ENCODE results near the gene MORF4L1. TPM values are rescaled to one million over a fixed set of nuclear protein-coding genes. Genes with fewer than 3 reads are reported as not detected.
A peak's percentile ranks its signal among the peaks of the same experiment; 100 is the strongest.
"Not testable (repeated sequence)": the region's sequence is repeated elsewhere in the genome, so short reads cannot be mapped to it uniquely, and the experiment has no call there.

Gene MORF4L1
- polyA plus RNA-seq, 10 donors: 512 to 622 (median 562) TPM

DNA sequence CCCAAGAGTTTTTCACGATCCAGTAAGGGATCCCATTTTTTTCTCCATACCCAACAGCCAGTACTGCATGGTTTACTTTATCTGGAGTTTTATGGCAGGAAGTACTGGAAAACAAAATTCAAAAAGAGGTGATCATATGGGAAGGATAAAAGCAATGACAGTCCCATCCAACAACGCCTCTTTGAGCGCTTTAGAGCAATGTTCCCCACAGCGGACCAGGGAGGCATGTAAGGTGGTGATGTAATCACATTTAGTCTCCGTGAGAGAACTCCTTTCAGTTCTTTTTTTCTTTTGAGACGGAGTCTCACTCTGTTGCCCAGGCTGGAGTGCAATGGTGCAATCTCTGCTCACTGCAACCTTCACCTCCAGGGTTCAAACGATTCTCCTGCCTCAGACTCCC is 50.3 kb downstream of the MORF4L1 start:
- DNase-seq: no peak

DNA sequence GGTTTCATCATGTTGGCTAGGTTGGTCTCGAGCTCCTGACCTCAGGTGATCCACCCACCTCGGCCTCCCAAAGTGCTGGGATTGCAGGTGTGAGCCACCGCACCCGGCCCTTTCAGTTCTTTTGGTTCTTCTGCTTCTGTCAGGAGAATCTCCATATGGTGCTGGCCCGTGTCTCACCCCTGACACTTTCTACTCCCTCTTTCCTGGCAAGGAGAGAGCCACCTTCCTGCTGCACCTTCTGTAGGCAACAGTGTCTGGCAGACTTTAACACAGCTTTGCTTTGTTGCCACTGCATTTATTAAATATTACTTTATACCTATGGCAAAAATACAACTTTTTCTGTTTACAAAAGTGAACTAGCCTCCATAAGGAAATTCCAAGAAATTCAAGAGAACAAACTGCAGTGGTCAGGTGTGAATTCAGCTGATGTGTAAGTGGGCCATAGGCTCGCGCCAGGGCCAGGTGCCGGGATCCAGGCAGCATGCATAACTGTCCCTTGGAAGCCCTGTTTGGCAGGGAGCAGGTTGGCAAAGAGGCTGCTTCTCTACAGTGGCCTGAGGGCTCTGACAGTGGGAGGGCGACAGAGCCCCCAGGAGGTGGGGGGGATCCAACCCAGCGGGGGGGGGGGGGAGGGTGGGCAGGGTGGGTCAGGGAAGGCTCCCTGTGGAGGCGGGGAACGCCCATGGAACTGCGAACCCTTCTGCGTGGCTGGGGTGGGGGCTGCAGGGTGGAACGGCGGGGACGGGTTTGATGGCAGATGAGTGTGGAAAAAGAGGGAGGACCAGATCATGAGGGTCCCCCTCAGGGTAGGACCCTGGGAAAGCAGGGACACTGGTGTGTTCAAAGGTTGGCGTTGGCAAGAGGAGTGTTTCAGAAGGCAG is 51.0 kb downstream of the MORF4L1 start:
- no peak for DNase-seq

GRCh38 chr15:78925076-78925624 is 52.5 kb downstream of the MORF4L1 start:
- no peak for DNase-seq

- no peak for DNase-seq
Measured at GRCh38 chr15:78925956-78926743, 53.5 kb downstream of the MORF4L1 start.

- no peak for DNase-seq
Measured at GRCh38 chr15:78927077-78927790, 54.5 kb downstream of the MORF4L1 start.

DNA sequence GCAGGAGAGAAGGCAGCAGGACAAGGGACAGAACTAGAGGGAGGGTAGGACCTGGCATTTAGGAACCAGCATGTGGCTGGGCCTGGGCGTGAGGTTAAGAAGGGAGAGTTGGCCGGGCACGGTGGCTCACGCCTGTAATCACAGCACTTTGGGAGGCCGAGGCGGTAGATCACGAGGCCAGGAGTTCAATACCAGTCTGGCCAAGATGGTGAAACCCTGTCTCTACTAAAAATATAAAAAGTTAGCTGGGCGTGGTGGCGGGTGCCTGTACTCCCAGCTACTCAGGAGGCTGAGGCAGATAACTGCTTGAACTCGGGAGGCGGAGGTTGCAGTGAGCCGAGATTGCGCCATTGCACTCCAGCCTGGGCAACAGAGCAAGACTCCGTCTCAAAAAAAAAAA is 55.5 kb downstream of the MORF4L1 start:
- not testable (repeated sequence) for DNase-seq

DNA sequence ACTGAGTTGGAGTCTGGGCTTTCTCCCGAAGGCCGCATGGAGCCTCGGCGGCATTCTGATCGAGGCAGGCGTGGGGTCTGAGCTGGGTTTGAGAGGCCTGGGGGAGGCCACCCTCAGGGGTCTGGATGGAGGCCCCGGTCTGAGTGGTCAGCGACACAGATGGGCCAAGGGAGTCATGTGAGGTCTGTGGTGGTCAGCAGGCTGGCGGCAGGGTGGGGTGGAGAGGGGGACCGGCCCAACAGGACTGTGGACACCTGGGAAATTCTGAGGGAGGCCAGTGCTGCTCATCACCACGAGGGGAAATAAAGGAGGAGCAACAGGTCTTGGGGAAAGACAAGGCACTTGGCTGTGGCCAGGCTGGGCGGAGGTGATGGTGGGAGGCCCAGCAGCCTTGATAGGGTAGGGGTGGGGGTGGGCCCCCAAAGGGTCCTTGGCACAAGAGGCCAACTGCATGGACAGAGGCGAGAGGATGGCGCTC is 56.0 kb downstream of the MORF4L1 start:
- no peak for DNase-seq

GRCh38 chr15:78929536-78930264 is 57.0 kb downstream of the MORF4L1 start:
- DNase-seq: no peak

DNA sequence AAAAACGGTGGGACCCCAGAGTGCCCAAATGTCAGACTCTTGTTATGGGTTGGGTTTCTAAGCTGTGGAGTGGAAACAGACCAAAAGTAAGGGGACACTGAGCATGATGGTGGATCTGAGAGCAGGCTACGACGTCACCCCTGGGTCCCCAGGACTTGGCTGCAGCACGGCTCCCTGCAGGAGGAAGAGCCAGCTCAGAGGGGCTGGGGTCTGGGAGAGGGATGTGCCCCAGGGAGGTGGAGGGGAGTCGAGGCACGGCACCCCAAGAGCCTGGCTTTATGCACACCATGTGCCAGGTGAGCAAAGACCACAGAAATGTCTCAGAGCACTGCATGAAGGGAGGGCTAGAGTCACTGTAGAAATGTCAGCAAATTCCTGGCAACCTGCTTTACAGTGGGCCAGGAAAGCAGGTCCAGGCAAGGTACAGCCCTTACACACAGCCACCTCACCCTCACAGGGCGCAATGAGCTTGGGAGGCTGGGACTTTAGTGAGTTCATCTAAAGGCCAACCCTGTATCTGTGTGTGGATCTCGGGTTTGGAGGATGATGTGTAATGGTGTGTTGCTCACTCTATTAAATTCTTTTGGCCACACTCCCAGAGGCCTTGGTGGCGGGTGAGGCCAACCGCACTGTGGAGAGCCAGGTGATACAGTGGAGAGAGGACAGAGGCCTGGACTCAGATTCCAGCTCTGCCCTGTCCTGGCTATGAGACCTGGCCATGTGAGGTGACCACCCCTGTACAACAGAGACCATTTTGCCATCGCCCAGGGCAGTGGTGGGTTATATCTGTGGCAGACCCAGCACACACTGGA is 58.1 kb downstream of the MORF4L1 start:
- peak; percentile 49 to 82 (median 73) for DNase-seq

- peak in 1 of 3 donors; percentile 51 for DNase-seq
Measured at GRCh38 chr15:78931439-78932257, 59.0 kb downstream of the MORF4L1 start.

GRCh38 chr15:78932258-78932808 is 59.6 kb downstream of the MORF4L1 start:
- DNase-seq: peak in 1 of 3 donors; percentile 52

GRCh38 chr15:78933187-78933822 is 60.6 kb downstream of the MORF4L1 start:
- DNase-seq: no peak

DNA sequence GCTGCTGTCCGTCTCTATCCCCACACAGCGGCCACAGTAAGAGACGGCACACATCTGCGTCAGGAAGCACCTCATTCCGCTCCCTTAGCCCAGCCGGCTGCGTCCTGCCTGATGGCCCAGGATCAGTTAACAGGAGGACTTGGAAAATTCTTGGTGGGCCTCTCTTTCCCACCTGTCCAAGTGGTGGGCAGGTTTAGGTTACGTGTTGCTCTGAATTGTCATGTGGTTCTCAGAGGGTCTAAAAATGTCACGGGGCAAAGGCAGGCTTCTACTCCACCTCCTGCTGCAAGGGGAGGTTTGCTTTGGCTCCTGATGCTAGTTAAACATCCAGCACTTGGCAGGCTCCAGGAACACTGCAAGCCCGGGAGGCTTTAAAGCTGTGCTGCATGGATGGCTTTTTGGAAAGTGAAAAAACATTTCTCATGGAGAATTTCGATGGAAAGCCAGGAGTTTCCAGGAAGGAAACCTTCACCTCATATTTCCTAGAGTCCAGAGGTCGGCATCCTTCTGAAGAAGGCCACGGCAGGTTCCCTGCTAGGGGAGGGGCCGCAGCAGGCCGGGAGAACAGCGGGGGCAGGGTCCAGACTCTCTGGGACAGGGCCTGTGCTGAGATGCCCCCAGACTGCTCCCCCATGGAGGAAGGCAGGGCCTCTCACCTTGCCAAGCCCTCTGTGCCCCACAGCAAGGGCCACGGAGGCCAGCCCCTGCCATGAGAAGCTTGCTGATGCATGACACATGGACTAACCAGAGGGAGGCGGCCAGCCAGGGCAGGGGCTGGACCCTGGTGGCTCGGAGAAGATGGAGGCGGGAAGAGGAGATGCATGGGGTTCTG is 61.3 kb downstream of the MORF4L1 start:
- DNase-seq: peak; percentile 67 to 95 (median 88)

- no peak for DNase-seq
Measured at GRCh38 chr15:78934655-78935023, 61.9 kb downstream of the MORF4L1 start.

DNA sequence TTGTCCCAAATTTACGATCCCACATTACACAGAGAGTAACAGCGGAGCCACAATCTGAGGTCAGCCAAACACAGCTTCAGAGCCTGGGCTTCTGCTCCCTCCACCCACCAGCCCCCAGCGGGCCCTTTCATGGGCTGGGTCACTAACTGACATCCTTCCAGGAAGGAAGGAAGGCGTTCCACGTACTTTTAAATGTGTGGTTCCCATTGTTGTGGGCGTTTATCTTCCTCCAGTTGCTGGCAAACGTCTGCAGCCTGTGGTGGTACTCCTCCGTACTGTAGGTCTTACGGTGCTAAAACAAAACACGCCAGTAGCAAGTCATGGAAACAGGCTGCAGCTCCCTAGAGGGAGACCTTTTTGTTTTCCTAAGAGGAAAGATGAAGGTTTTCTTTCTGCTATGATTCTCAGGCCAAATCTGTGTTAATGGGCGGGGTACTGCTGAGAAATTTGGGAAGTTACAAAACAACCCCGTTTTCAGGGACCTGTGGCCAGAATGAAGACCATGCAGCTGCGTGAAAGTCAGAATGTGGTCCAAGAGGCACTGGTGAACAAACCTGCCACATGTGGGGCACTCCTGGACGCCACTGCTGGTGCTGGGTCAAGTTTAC is 64.5 kb downstream of the MORF4L1 start:
- DNase-seq: peak in 1 of 3 donors; percentile 69

- peak in 1 of 3 donors; percentile 52 for DNase-seq
Measured at GRCh38 chr15:78938658-78939488, 66.2 kb downstream of the MORF4L1 start.
